GM12873 (cell line): ENCODE measurements around the gene FASN.

Experiments
- TF ChIP-seq, protein P1 (sequence below): IDR thresholded peaks from 2 replicates; pipeline ENCODE4 v1.5.1; 2012; ENCODE audit warnings: low read depth, mild to moderate bottlenecking, moderate library complexity, low read length, control low read depth; ENCODE audit not compliant: insufficient read depth; ENCODE audit errors: missing control alignments

FASN gene

DNA sequence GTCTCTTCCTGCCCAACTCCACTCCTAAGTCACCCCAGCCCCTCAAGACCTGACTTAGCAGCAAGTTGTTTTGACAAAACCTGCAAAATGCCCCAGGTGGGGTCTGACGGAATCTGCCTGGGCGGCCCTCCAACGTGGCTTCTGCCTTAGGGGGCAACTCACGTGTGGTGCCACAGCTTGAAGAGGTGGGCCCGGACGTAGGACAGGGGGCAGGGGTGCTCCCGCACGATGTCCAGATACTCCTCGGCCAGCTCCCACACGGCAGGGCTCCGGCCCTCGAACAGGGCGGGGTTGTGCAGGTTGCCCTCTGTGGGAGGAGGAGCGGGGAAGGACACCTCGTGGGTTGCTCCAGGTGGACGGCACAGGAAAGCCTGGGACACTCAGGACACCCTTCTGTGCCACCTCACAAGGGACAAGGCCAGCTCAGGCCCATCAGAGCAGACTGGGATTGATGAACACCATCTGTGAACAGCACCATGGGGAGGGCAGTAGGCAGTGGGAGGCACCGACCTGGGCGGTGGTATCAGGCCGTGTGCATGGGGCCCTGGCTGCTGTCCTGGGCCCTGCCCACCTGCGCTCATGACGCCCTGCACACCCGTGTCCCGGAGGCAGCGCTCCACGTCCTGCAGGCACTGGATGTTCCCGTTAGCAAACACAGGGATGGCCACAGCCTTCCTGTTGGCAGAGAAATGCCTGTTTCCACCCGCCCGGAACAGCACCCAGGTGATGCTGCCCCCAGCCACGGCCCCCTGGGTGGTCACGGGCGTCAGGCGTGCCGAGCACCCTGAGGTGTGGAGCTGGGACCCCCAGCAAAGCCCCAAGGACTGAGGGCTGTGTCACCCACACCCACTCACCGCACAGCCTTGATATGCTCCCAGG lies 36.8 kb downstream of the FASN start:
- TF ChIP-seq, protein P1, sequence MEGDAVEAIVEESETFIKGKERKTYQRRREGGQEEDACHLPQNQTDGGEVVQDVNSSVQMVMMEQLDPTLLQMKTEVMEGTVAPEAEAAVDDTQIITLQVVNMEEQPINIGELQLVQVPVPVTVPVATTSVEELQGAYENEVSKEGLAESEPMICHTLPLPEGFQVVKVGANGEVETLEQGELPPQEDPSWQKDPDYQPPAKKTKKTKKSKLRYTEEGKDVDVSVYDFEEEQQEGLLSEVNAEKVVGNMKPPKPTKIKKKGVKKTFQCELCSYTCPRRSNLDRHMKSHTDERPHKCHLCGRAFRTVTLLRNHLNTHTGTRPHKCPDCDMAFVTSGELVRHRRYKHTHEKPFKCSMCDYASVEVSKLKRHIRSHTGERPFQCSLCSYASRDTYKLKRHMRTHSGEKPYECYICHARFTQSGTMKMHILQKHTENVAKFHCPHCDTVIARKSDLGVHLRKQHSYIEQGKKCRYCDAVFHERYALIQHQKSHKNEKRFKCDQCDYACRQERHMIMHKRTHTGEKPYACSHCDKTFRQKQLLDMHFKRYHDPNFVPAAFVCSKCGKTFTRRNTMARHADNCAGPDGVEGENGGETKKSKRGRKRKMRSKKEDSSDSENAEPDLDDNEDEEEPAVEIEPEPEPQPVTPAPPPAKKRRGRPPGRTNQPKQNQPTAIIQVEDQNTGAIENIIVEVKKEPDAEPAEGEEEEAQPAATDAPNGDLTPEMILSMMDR: no peak

DNA sequence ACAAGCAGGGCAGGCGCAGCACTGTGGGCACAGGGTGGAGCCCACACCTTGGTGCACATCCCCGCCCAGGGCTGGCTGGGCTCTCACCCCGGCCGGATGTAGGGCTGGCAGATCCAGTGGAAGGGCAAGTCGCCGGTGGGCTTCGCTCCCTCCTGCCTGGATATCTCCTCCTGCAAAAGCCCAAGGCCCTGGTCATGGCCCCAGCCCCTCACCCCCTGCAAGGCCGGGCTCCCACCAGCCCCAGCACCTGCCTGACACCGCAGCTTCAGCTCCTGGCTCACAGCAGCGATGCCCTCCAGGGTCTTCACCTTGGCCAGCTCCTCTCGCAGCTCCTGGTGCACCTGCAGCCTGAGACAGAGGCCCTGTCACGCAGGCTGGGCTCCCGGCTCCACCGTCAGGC lies 37.4 kb downstream of the FASN start:
- TF ChIP-seq, protein P1: no peak

DNA sequence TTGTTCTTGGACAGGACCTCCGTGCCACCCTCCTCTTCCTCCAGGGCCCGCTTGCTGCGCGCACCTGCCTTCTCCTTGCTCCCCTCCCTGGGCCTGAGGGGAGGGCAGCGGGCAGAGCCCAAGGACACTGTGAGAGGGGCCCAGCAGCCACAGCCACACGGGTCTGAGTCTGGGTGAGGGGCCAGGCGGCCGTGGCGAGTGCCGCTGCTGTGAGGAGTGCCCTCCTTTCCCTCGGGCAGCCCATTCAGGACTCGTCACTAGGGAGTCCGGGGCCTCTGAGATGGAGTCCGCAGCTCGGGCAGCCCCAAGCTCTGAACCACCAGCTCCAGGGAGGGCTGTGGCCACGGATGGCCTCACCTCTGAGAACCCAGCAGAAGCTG lies 38.0 kb downstream of the FASN start:
- TF ChIP-seq, protein P1: no peak

DNA sequence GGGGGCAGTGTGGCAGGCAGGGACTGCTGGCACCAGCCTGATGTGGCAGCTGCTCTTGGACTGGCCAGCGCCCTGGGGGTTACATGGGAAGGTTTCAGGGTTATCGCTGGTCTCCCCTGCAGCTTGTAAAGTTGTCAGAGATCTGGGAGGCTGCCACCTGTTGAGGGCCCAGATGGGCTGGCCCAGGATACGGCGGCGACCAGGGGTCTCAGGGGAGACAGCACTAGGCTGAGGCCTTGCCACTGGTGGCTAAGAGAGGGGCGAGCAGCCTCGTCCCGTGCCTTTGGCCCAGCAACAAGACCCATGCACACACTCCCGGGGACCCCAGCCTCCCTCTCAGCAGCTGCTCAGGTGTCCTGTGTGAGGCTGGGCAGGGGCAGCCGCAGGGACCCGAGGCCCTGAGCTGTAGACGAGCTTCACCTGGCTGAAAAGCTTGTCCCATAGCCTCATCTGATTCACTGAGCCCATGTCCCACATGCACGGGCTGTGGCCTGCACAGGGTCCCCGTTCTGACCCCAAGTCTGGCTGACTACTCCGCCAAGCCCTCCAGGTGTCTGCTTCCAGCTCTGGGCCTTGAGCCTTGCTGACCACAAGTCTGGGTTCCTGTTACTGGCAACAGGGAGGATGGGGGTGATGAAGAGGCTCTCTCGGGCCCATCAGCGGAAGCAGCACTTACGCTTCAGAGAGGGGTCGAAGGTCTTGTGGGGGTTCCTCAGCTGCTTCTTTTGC lies 38.6 kb downstream of the FASN start:
- TF ChIP-seq, protein P1: no peak

DNA sequence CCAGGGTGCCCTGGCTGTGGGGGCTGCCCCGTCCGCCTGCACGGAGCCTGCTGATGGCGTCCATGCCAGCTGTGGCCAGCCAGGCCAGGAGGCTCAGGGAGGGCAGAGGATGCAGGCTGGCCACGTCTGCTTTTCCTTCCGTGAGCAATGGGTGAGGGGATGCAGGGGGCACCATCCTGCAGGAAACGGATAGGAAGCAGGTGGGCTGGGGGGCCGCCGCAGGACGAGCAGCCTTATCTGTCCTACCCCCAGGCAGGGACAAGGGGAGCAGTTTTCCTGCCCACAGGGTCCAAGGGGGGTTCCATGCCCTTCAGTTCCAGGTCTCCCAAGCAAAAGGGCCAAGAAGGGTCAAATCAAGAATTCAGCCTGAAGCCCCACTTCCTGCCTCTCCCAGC lies 39.2 kb downstream of the FASN start:
- TF ChIP-seq, protein P1: no peak

DNA sequence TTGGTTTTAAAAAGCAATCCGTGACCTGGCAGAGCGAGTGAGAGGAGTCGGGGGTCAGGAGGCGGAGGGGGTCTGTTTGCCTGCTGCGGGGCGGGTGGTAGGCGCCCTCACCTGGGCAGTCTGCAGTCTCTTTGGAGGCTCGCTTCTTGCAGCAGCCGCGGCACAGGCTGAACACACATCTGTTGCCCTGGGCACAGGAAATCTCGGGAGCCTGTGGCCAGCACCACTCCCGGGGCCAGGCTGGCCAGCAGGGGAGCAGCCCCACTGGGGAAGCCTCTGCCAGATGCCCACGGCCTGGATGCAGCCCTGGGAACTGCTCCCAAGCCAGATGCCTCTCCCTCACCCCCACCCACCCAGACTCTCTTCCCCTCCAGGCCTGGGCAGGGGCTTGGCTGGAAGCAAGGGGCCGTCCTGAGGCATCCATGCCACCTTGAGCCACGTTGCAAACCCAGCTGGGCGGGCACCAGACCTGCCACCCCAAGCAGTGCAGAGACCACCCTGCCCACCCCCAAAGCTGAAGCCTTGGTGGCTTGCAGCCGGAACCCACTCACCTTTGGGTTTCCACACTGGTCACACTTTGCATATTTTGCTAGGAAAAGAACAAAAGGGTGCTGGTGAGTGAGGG lies 39.7 kb downstream of the FASN start:
- TF ChIP-seq, protein P1: no peak
